Measurements from ENCODE around the gene EFNB2. TPM values are rescaled to one million over a fixed set of nuclear protein-coding genes. Genes with fewer than 3 reads are reported as not detected.

EFNB2 gene
- total RNA-seq, 1 experiment from 2014 or later: 16.9 TPM

- peak overlapping the region; percentile 61 for H3K4me3 Mint-ChIP-seq (ENCODE audit: low read depth, unreplicated experiment)
- no TSS peak for BruUV-seq (replicated peaks)
- H3K4me1 Mint-ChIP-seq (ENCODE audit: low read depth, unreplicated experiment): peaks cover 8% of the 10 kb centered on the region
- intact Hi-C loops (cut with micrococcal nuclease; ENCODE audit: unreplicated experiment): loop anchor here (10.0 kb wide), 1 partner anchor 127 kb away; no protein-coding TSS in a partner anchor
- peak; percentile 35 for DNase-seq
- TF ChIP-seq CTCF (IDR thresholded peaks at IDR 0.05; ENCODE audit: unreplicated experiment): no peak
- H3K9me3 Mint-ChIP-seq (ENCODE audit: low read depth, unreplicated experiment): no peaks in the 10 kb centered on the region
- peak overlapping the region; percentile 74 for H3K27ac Mint-ChIP-seq (ENCODE audit: unreplicated experiment)
- CTCF ChIA-PET: no interaction called here
- no peaks in the 10 kb centered on the region for H3K36me3 Mint-ChIP-seq (ENCODE audit: insufficient read depth, unreplicated experiment)
- H3K27me3 Mint-ChIP-seq (ENCODE audit: unreplicated experiment): no peaks in the 10 kb centered on the region
Measured at GRCh38 chr13:106471957-106472543, 63.4 kb downstream of the EFNB2 start.

- no TSS peak for BruUV-seq (replicated peaks)
- Mint-ChIP-seq H3K27ac (ENCODE audit: unreplicated experiment) (no peak overlapping the region), H3K4me3 (ENCODE audit: low read depth, unreplicated experiment) (no peak overlapping the region), H3K9me3 (ENCODE audit: low read depth, unreplicated experiment) (no peaks in the 10 kb centered on the region), H3K27me3 (ENCODE audit: unreplicated experiment) (no peaks in the 10 kb centered on the region), H3K4me1 (ENCODE audit: low read depth, unreplicated experiment) (peaks cover 8% of the 10 kb centered on the region), H3K36me3 (ENCODE audit: insufficient read depth, unreplicated experiment) (no peaks in the 10 kb centered on the region)
- DNase-seq: no peak
- CTCF ChIA-PET: no interaction called here
- no peak for TF ChIP-seq CTCF (IDR thresholded peaks at IDR 0.05; ENCODE audit: unreplicated experiment)
- intact Hi-C loops (cut with micrococcal nuclease; ENCODE audit: unreplicated experiment): loop anchor here (10.0 kb wide), 1 partner anchor 126 kb away; no protein-coding TSS in a partner anchor
Measured at GRCh38 chr13:106470576-106470975, 64.9 kb downstream of the EFNB2 start.

- Mint-ChIP-seq H3K4me1 (ENCODE audit: low read depth, unreplicated experiment) (peaks cover 8% of the 10 kb centered on the region), H3K27ac (ENCODE audit: unreplicated experiment) (no peak overlapping the region), H3K9me3 (ENCODE audit: low read depth, unreplicated experiment) (no peaks in the 10 kb centered on the region), H3K36me3 (ENCODE audit: insufficient read depth, unreplicated experiment) (no peaks in the 10 kb centered on the region), H3K4me3 (ENCODE audit: low read depth, unreplicated experiment) (no peak overlapping the region), H3K27me3 (ENCODE audit: unreplicated experiment) (no peaks in the 10 kb centered on the region)
- DNase-seq: no peak
- intact Hi-C loops (cut with micrococcal nuclease; ENCODE audit: unreplicated experiment): no loop called here
- no TSS peak for BruUV-seq (replicated peaks)
- CTCF ChIA-PET: interaction anchor here (0.6 kb wide), 1 partner anchor 1386 kb away, joined by 3 read pairs; no protein-coding TSS in a partner anchor
- no peak for TF ChIP-seq CTCF (IDR thresholded peaks at IDR 0.05; ENCODE audit: unreplicated experiment)
Measured at GRCh38 chr13:106468744-106469590, 66.5 kb downstream of the EFNB2 start.

- Mint-ChIP-seq H3K9me3 (ENCODE audit: low read depth, unreplicated experiment) (no peaks in the 10 kb centered on the region), H3K36me3 (ENCODE audit: insufficient read depth, unreplicated experiment) (no peaks in the 10 kb centered on the region), H3K27ac (ENCODE audit: unreplicated experiment) (no peak overlapping the region), H3K4me3 (ENCODE audit: low read depth, unreplicated experiment) (no peak overlapping the region), H3K4me1 (ENCODE audit: low read depth, unreplicated experiment) (peaks cover 8% of the 10 kb centered on the region), H3K27me3 (ENCODE audit: unreplicated experiment) (no peaks in the 10 kb centered on the region)
- DNase-seq: no peak
- intact Hi-C loops (cut with micrococcal nuclease; ENCODE audit: unreplicated experiment): no loop called here
- CTCF ChIA-PET: interaction anchor here (0.6 kb wide), 1 partner anchor 1385 kb away, joined by 3 read pairs; no protein-coding TSS in a partner anchor
- TF ChIP-seq CTCF (IDR thresholded peaks at IDR 0.05; ENCODE audit: unreplicated experiment): no peak
- BruUV-seq (replicated peaks): no TSS peak
Measured at GRCh38 chr13:106468207-106468606, 67.3 kb downstream of the EFNB2 start.
